ENCODE measurements around the gene RBM18.

Gene RBM18

DNA sequence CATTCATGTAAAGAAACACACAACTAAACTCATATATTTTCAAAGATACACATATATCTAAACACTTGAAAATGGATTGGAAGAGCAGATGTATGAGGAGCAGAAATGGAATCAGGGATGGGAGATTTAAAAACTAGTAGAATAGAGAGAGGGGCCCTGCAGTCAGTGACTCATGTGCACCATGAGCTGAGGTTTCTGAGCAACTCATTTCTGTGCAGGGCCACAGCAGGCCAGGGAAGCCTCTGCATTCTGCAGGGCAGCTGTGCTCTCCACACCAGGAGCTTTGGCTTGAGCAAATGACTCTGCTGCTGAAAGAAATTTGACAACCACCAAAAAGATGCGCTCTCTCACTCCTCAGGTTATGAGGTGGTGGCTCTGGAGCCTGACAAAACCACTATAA lies 63.0 kb downstream of the RBM18 start:
- no peak for DNase-seq

DNA sequence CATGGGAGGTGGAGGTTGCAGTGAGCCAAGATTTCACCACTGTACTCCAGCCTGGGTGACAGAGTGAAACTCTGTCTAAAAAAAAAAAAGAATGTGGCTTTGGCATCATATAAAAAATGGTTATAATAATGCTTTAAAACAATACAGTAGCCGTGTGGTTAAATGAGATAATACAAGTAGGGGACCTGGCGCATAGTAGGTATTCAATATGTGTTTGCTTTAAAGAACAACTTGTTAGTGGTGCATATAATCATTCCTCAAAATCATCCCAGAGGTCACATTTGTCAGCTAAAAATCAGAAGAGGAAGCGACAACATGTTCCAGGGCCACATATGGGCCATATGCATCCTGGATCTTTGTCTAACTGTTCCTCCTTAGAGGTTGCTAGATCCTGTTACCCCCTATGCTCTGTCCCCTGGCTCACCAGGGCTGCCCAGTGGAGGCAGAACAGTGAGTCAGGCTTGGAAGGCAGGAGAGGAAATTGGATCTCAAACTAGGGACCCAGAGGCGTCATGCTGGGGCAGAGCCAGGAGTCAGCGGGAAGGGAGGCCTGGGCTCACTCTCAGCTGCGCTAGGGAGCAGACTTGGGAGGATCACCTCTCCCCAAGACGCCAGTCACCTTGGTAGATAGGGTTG lies 63.6 kb downstream of the RBM18 start:
- DNase-seq: no peak

DNA sequence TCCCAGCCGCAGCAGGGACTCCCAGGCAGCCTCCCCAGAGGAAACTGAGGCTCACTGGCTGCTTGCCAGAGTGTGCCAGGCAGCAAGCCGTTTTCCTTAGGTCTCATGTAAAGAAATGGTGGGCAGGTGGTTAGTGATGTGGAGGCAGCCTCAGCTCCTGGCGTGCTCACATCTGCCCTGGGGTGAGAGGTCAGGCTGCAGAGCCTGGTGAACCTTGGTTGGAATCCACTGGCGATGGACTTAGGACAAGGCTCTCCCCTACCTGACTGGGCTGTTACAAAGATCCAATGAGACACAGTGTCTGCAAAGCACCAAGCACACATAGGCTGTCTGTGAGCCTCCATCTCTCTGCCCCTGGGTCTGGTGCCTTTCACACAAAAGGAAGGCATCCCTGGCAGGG lies 66.8 kb downstream of the RBM18 start:
- no peak for DNase-seq

DNA sequence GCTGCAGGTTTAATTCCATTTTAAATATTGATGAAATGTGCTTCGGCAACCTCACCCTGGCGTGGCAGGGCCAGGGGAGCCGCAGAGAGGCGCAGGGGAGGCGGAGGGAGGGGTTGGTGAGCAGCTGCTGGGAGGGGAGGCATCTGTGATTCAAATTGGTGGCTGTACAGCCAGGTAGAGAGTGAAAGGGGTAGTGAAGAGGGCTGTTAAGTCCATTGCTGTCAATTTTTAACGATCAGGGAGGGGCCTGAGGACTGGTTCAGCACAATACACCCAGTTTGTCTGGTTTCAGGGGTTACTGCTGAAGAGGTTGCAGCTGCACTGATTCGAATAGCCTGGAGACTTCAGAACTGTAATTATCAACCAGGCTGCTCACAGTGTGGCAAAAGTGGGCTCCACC lies 67.2 kb downstream of the RBM18 start:
- no peak for DNase-seq

DNA sequence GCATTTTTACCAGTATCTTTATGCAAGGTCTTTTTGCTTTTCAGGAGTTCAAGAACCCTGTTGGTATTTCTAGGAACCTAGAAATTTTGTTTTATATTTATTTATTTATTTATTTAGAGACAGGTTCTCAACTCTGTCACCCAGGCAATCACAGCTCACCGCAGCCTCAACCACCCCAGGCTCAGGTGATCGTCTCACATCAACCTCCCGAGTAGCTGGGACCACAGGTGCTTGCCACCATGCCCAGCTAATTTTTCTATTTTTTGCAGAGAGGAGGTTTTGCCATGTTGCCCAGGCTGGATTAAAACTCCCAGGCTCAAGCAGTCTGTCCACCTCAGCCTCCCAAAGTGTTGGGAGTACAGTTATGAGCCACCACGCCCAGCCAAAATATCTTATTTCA lies 68.8 kb downstream of the RBM18 start:
- DNase-seq: no peak

DNA sequence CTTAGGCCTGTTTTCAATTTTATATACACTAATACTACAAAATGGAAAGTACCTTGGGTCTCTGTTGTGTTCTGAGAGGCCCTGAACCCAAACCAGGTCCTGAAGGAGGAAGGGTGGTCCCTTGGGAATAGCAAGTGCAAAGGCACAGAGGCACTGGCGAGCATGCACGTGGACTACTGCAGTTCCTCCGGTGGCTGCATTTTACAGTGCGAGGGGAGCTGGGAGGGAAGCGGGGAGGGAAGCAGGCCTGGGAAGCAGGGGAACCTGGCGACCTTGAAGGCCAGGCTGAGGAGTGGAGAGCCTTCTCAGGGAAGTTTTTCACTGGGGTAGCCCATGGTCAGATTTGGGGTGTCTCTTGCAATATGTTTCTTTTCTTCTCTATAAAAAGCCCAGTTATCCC lies 71.0 kb downstream of the RBM18 start:
- no peak for DNase-seq

DNA sequence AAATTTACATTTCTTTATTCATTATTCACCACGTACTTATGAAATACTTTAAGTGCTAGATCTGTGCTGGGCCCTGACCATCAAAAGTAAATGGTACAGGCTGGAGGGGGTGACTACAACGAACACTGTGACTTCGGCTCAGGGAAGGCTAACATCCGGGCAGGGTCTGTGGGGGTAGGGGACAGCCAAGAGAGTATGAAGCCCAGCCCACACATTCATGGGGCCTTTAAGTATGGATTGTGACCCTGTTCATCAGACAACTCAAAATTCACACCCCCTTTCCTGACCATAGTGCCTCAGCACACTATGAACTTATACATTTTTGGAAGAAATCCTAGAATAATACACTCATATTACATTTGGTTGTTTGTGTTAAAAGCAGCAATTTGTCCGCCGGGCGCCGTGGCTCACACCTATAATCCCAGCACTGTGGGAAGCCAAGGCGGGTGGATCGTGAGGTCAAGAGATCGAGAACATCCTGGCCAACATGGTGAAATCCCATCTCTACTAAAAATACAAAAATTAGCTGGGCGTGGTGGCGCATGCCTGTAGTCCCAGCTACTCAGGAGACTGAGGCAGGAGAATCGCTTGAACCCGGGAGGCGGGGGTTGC lies 71.6 kb downstream of the RBM18 start:
- no peak for DNase-seq

DNA sequence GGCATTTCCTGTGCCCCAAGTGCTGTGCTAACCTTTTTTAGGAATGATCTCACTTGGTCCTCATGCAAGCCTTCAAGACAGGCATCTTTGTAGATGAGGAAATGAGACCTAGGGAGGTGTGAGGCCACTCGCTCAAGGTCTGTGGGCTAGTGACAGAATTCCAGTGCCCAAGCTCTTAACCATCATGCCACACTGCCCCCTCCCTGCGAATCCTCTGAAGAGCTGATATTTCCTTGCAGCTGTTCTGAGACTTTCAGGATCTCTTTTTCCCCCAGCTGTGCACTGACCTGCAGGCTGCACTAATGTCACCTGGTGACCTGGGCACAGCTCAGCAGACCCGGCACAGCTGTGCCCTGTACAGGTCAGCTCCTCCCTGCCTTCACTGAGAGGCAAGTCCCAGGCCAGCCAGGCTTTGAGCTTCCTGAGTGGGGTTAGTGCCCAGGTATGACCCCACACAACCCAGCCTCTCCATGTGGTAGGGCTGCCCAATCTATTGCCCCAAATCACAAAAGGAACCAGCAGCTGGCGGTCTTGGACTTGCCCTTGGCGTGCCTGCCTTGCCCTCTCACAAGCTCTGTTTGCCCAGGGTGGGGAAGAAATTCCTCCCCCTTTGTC lies 72.3 kb downstream of the RBM18 start:
- DNase-seq: no peak

DNA sequence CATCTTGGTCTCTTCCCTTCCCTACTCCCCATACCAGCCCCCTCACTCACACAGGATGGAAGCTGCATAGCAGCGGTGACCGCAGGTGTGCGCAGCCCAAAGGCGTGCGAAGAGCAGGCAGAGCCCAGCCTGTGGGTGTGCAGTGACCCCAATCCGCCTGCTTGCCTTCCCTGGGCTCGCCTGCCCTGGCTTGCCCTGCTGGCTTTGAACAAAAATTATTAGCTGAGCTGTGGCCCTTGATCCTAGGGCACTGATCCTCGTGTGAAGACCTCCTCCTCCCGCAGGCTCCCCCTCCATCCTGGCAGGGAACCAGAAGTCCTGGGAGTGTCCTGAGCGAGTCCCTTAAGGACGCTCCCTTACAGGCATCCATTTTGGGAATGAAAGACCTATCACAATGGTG lies 73.1 kb downstream of the RBM18 start:
- no peak for DNase-seq

DNA sequence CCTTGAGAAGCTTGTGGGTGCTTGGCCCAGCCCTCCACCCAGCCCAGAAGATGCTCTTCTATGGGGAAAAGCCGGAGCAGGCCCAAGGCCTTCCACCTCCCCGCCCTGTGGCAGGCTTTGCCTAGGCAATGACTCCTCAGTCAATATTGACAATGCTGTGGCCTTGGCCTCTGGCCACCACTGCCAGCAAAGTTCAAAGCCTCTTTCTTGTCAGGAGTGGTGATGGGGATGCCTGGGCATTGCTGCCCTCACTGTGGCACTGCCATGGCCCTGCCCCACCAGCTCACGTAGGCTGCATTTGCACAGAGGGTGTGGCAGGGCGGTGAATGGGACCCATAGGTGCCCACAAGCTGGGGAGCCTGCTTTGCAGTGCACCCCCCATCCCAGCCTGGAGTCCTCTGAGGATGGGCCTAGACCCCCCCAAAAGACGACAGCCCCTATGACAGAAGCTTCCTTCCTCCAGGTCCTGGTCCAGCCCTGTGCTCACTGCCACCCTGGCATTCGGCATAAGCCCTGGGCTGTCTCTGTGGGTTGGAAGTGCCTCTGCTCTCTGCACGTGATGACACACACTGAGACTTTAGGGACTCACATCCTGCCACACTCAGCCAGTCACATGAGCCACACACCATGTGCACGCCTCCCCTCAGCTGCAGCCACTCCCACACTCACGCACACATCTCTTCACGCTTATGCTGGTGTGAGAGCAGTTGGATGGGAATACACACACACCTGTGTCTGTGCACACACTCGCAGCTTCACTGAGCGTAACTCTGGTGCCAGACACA lies 73.9 kb downstream of the RBM18 start:
- DNase-seq: no peak

DNA sequence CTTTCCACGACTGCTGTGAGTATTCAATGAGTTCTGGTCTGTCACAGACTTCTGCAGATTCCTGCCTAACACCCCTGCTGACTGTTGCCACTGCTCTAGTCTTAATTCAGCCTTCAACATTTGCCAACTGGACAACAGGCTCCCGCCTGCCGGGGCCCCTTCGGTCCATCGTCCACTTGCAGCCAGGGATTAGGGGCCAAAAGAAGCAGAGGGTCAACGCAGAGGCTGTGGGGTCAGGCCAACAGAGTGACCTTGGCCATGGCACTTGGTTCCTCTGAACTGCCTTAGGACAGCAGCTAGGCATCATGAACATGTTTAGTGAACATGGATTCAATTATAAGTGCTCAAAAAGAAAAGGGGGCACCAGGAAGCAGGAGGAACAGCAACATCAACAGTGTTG lies 76.3 kb downstream of the RBM18 start:
- no peak for DNase-seq

Data from inflammatory macrophage treated with lipopolysaccharide for 1 hour (primary cell).